Measurements from ENCODE around the gene ARL15. TPM values are rescaled to one million over a fixed set of nuclear protein-coding genes. Genes with fewer than 3 reads are reported as not detected.

ARL15 gene
- total RNA-seq, 2 donors from 2014 or later, result 14.3 to 24.1 TPM

- no peaks in the 10 kb centered on the region for H3K27me3 ChIP-seq
- intact Hi-C loops (cut with DNase I), result no loop called here
- H3K36me3 ChIP-seq (replicated peaks in 1 of 2; ENCODE audit: insufficient read depth in 1 of 2, low read depth in 2 of 2), result no peaks in the 10 kb centered on the region
- H3K27ac ChIP-seq, result no peak overlapping the region
- H3K4me1 ChIP-seq, result no peaks in the 10 kb centered on the region
- no peak for ATAC-seq
- WGBS, 2 donors, result 86 to 89% methylated on average over 5 of the region's 5 CpGs
- TF ChIP-seq, protein P1, sequence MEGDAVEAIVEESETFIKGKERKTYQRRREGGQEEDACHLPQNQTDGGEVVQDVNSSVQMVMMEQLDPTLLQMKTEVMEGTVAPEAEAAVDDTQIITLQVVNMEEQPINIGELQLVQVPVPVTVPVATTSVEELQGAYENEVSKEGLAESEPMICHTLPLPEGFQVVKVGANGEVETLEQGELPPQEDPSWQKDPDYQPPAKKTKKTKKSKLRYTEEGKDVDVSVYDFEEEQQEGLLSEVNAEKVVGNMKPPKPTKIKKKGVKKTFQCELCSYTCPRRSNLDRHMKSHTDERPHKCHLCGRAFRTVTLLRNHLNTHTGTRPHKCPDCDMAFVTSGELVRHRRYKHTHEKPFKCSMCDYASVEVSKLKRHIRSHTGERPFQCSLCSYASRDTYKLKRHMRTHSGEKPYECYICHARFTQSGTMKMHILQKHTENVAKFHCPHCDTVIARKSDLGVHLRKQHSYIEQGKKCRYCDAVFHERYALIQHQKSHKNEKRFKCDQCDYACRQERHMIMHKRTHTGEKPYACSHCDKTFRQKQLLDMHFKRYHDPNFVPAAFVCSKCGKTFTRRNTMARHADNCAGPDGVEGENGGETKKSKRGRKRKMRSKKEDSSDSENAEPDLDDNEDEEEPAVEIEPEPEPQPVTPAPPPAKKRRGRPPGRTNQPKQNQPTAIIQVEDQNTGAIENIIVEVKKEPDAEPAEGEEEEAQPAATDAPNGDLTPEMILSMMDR (IDR thresholded peaks at IDR 0.05), result no peak
- no peak for TF ChIP-seq POLR2A (IDR thresholded peaks at IDR 0.05)
- no peaks in the 10 kb centered on the region for H3K9me3 ChIP-seq
- H3K4me3 ChIP-seq, result no peak overlapping the region
- DNase-seq, result no peak
Observed at GRCh38 chr5:54226215-54226614, 84.2 kb downstream of the ARL15 start.

DNA sequence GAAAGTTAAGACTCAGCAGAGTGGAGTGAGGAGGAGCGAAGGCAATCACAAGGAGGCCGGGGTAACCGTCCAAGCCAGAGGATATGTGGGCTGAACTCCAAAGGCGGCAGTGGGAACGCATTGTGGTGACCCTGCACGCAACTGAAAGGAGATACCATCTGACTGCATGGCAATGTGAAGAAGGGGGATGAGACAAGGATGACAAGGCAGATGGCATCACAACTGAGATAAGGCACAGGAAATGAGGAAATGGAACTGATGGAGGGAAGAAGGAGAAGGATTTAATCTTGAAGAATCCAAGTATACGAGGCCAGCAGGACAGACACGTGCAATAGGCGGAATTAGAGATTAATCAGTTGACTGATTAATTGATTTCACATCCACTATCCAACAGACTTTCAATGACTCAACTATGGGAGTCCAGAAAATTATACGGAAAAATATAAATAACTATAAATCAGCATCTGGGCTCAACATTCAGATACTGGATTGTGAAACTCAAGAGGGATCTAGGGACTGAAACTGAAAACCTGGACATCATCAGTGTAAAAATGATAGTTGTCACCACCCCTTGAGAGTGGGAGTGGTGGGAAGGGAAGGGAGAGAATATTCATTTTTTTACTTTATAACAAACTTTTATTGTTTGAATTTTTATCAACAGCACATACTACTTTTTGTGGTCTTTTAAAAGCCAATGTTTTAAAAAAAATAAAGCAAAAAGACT is 86.1 kb downstream of the ARL15 start:
- Histone ChIP-seq H3K27me3 (no peaks in the 10 kb centered on the region), H3K27ac (no peak overlapping the region), H3K4me1 (no peaks in the 10 kb centered on the region), H3K4me3 (no peak overlapping the region), H3K36me3 (replicated peaks in 1 of 2; ENCODE audit: insufficient read depth in 1 of 2, low read depth in 2 of 2) (no peaks in the 10 kb centered on the region), H3K9me3 (no peaks in the 10 kb centered on the region)
- DNase-seq, result no peak
- ATAC-seq, result no peak
- intact Hi-C loops (cut with DNase I), result no loop called here
- no peak for TF ChIP-seq POLR2A (IDR thresholded peaks at IDR 0.05)
- TF ChIP-seq, protein P1 (IDR thresholded peaks at IDR 0.05), result no peak
- WGBS, 2 donors, result 85 to 90% methylated on average over 10 of the region's 10 CpGs

DNA sequence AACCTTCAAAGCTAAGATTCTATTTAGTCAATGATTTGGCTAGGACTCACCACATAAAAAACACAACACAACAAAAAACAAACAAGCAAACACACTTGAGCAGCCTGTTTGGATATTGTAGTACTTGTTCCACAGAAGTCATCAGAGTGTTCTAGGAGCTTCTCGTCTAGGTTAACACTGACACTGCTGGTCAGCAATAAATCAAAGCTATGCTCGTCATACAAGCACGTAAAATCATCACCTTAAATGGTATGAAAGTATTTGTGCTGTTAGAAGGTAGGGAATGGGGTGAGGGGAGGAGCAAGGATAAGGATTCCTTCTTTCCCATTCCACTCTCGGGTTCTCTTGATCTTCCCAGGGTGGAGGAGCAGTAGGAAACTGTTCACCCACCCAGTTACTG is 88.0 kb downstream of the ARL15 start:
- Histone ChIP-seq H3K27me3 (no peaks in the 10 kb centered on the region), H3K9me3 (no peaks in the 10 kb centered on the region), H3K27ac (no peak overlapping the region), H3K4me3 (no peak overlapping the region), H3K36me3 (replicated peaks in 1 of 2; ENCODE audit: insufficient read depth in 1 of 2, low read depth in 2 of 2) (no peaks in the 10 kb centered on the region), H3K4me1 (no peaks in the 10 kb centered on the region)
- no peak for ATAC-seq
- 83 to 91% methylated on average over 4 of the region's 4 CpGs for WGBS, 2 donors
- no peak for DNase-seq
- intact Hi-C loops (cut with DNase I), result no loop called here
- TF ChIP-seq, protein P1 (IDR thresholded peaks at IDR 0.05), result no peak
- TF ChIP-seq POLR2A (IDR thresholded peaks at IDR 0.05), result no peak

GRCh38 chr5:54221135-54221534 is 89.2 kb downstream of the ARL15 start:
- no peak for TF ChIP-seq POLR2A (IDR thresholded peaks at IDR 0.05)
- TF ChIP-seq, protein P1 (IDR thresholded peaks at IDR 0.05), result no peak
- no peaks in the 10 kb centered on the region for H3K4me1 ChIP-seq
- WGBS, 2 donors, result 55 to 73% methylated on average over 1 of the region's 1 CpG
- no peak overlapping the region for H3K27ac ChIP-seq
- ATAC-seq (no peak), DNase-seq (no peak)
- intact Hi-C loops (cut with DNase I), result no loop called here
- H3K4me3 ChIP-seq, result peak overlapping the region in 1 of 2 donors; percentile 11
- H3K36me3 ChIP-seq (replicated peaks in 1 of 2; ENCODE audit: insufficient read depth in 1 of 2, low read depth in 2 of 2), result no peaks in the 10 kb centered on the region
- no peaks in the 10 kb centered on the region for H3K9me3 ChIP-seq
- H3K27me3 ChIP-seq, result no peaks in the 10 kb centered on the region
